Stimulated activated CD8-positive, alpha-beta memory T cell treated with anti-CD3 and anti-CD28 coated beads, Interleukin-2, amount 100 ng/mL, for 48 hours (primary cell): Measurements from ENCODE around the gene MBP.

Experiments
- DNase-seq, 2 donors: peaks; one replicate each; pipeline ENCODE4 v3.0.0-alpha.2; 2020; ENCODE audit warnings: low read depth in 2 of 2

MBP gene

DNA sequence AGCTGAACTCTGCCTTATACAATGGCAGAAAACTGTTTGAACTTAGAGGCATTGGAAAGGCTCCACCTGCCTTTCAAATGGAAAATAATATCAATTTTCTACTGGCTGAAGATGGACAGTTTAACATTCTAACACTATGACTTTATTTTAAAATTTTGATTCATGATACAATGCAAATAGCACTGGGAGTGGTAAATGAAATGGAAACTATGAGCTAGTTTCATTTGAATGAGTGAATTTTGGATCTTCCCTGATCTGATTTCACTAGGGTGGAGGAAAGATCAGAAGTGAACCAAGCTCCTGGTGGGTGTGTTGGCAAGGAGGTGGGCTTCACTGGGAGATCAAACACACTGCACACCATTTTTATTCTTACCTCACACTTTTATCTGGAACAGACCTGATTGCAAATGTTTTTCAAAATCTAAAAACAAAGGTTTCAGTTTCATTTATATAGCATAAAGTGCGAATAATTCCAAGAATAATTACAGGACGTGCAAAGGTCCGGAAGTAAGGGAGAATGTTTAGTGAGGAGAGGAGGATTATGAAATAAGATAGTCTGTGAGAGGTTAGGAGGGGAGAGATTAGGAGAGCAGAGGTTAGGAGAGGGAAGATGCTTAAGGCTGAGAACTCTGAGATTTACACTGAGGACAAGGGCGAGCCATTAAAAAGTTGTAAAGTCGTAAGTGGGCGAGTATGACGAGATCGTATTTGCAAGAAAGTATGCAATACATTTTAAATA, 18.6 kb upstream of the MBP start:
- DNase-seq: no peak

DNA sequence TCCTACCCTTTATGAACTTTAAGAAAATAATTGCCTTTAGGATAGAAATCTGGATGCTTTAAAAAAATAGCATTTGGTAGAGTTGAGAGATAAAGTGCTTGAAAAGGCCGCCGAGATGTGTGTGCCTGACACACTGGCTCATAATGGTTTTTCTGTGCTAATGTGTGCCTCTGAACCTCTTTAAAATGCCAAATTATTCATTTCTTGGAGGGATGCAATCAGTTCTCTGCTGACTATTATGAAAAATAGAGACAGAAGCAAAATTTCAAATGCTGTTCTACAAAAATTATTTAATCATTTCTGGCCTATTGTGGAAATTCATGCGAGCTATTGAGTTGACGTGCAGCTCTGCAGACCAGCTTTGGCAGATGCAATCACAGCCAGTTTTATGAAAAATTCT, 18.0 kb upstream of the MBP start:
- no peak for DNase-seq

DNA sequence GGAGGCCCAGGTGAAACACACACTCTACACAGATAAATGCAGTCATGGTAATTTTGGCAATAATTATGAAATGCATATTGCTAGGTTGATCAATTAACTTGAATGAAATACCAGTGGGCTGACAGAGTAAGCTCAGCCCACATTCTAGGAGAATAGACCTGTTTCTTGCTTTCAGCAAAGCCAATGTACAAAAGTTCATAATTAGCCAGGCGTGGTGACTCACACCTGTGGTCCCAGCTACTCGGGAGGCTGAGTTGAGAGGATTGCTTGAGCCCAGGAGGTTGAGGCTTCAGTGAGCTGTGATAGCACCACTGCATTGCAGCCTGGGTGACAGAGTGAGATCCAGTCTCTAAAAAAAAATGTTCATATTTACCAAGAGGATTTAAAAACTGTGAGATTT, 15.7 kb upstream of the MBP start:
- no peak for DNase-seq

DNA sequence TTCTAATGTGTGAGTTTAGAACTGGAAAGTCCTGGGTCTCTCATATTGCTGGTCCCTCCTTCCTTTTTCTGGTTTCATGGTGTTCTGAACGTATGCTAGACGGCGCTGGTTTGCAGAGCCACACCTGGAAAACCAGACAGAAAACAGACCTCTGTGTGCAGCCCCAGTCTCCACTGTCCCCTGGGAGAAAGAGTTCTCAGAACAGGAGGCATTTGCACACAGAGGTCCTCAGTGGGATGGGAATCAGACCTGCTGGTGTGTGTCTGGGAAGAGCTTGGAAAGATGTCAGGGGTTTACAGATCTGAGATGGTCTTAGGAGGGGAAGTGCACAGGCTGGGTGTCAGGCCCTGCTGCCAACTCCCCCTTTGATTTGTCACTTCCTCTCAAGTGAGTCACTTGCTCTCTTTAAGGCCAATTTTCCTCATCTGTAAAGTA, 14.9 kb upstream of the MBP start:
- DNase-seq: no peak

DNA sequence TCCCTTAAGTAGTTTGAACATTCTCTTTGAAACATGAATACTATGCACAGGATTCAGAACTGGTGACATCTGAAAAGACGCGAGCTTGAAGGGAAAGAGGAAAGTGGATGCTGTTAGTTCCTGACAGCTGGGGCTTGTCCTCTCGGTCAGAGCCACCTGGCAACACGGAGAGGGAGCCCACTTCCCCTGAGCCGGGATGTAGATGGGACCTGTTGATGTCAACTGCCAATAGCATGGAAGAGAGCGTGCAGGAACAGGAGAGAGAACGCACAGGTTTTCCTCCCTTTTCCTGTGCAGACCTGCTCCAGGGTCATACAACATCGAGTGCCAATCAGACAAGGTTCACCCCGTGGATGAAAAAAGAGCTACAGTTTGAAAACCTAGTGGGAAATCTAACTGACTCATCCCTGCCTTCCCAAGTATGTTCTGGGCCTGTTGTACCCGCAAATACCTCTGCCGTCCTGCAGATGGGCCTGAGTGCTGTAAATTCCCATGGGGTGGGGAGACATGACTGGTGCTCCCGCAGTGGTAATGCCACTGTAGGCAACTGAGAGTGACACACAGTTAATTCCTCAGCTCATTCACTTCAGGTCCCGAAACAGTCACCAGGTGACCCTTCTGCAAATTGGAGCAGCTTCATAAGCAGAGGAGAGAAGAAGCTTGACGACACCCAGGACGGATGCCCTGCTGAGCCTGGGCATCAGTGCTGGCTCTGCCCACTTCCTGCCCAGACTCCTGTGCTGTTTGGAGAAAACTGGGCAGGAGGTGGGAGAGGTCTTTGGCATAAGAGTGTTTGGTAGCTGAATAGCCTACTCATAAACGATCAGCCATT, 13.9 kb upstream of the MBP start:
- no peak for DNase-seq

DNA sequence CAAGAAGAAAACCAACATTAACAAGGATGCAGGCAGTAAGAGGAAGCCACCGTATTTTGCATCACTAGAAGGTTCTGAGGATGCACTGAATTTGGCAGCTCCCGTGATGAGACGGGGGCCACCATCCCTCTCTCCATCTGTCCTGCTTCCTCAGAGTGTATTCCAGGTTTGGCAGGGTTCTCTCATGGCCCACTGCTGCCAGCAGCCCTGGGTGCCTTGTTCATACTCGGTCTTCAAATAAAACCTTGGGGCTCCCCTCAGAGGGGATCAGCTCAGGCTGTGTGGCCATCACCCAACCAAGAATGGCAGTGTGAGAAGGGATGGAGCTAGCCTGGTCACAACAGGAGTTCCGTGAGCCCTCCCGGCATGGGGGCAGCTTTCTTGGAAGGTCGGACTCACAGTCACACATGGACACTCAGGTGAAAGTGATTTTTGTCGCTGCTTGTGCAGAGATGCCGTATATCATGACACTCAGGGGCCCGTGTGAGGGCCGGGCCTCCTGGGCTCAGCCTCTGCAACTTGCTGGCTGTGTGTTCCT, 12.8 kb upstream of the MBP start:
- no peak for DNase-seq

DNA sequence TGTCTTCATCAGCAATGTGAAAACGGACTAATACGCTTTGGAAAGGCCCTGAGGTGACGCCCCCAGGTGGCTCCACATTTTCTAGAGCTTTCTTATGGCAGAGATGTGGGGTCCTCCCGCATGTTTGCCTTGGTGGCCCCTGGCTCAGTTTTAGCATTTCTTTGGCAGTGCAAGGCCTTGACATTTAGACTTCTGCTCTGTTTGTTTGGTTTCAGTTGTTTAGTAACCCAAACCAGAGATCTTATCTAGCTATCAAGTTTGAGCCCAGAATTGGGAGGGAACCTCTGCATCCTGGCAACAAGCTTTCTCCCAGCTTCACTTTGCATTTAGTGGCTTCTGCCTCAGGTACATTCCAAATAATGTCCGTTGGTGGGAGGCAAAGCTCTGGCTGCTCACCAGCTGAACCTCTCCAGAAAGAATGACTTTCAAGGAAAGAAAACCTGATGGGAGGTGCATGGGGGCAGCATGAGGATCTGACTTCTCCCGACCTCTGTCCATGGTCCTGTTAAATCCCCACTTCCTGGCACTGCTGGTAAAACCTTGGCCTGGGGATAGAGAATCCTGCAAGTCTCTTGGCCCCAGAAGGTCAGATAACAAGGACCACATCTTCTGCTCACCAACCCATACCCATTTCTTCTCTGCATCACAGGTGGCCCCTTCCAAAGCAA, 12.0 kb upstream of the MBP start:
- no peak for DNase-seq

DNA sequence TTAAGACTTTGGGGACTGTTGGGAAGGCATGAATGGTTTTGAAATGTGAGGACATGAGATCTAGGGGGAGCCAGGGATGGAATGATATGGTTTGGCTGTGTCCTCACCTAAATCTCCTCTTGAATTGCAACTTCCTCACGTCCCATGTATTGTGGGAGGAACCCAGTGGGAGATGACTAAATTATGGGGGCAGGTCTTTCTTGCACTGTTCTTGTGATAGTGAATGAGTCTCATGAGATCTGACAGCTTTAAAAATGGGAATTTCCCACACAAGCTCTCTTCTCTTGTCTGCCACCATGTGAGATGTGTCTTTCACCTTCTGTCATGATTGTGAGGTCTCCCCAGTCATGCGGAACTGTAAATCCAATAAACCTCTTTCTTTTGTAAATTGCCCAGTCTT, 11.5 kb upstream of the MBP start:
- DNase-seq: no peak

DNA sequence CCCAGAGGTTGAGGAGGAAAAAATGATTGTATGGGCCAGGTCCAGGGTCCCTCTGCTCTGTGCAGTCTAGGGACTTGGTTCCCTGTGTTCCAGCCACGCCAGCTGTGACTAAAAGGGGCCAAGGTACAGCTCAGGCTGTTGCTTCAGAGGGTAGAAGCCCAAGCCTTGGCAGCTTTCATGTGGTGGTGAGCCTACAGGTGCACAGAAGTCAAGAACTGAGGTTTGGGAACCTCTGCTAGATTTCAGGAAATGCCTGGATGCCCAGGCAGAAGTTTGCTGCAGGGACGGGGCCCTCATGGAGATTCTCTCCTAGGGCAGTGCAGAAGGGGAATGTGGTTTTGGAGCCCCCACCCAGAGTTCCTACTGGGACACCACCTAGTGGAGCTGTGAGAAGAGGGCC, 10.6 kb upstream of the MBP start:
- no peak for DNase-seq

DNA sequence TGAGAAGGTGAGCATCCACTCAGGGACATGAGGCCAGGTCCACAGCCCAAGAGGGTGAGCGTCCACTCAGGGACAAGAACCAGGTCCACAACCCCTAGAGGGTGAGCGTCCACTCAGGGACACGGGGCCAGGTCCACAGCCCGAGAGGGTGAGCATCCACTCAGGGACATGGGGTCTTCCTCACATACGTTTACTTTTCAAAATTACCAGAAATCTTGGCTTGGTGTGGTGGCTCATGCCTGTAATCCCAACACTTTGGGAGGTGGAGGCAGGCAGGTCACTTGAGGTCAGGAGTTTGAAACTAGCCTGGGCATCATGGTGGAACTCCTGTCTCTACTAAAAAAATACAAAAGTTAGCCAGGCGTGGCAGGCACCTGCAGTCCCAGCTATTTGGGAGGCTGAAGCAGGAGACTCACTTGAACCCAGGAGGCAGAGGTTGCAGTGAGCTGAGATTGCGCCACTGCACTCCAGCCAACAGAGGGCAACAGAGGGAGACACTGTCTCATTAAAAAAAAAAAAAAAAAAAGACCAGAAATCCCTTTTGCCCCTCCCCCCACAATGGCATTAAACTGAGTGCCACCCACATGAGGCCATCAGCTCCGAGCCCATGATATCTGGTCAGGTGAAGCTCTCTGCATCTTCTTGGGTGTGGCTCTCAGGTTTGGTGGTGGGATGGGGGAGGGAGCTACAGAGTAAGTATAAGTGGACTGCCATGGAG, 9.0 kb upstream of the MBP start:
- DNase-seq: no peak

DNA sequence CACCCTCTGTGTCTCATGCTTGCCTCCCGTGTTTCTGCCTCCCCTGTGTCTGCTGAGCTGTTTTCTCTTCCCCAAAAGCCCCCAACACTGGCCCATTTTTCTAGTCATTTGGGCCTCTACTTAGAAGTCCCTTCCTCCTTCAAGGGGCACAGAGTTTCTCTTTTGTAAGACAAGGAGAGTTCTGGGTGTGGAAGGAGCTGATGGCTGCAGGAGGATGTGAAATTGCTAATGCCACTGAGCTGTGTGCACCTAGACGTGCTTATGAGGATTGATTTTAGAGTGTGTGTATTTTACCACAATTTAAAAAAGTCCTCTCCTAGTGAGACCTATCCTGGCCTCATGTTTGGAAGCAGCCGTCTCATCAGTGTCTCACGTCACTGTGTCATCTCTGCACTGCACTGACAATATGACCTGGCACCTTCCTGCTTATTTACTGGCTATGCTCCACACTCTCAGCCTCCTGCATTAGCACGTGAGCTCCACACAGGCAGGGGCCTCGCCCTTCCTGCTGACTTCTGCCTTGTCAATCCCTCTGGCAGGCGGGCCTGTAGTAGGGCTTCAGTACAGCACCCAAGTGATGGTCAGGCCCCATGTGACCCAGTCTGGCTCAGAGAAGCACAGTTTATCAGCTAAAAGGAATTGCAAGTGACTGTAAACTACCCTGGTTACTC, 8.0 kb upstream of the MBP start:
- DNase-seq: no peak

DNA sequence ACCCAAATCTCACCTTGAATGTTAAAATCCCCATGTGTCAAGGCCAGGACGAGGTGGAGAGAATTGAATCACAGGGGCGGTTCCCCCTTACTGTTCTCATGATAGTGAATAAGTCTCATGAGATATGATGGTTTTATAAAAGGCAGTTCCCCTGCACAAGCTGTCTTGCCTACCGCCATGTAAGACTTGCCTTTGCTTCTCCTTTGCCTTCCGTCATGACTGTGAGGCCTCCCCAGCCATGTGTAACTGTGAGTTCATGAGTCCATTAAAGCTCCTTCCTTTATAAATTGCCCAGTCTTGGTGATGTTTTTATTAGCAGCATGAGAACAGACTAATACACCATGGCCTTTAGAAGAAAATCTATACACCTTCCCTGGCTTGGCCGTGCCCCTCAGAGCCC, 7.4 kb upstream of the MBP start:
- no peak for DNase-seq

DNA sequence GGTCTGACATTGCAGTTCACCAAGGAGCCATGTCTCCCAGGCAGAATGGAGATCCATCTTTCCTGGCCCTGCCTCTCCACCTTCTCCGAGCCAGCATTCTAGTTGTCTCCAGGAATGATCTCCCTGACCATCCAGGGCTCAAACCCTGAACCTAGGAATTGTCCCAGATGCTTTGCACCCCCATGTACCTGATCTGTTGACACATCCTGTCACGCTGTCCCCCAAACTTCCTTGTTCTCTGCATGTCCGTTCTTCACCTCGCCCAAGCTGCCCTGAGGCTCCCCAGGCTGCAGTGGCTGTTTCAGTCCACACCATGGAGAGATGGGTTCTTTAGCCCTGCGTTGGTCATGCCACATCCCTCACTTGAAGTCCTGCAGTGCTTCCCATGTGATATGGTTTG, 7.0 kb upstream of the MBP start:
- no peak for DNase-seq

DNA sequence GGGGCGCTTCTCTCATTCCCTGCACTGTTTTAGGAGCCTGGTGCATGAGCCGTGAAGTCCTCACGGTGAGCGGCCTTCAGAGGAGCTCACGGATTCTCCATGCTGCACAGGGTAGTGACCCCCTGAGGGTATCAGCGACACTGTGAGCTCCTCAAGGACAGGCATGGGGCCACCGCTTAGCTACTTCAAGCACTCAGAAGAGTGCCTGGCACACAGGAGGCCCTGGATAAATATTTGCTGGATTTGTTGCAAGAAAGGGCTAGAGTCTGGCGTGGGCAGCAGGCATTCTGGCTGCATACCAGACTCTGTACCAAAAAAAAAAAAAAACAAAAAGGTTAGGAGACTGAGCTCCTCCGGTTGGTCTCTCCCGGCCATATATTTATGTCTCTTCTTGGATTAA, 5.7 kb upstream of the MBP start:
- DNase-seq: no peak

DNA sequence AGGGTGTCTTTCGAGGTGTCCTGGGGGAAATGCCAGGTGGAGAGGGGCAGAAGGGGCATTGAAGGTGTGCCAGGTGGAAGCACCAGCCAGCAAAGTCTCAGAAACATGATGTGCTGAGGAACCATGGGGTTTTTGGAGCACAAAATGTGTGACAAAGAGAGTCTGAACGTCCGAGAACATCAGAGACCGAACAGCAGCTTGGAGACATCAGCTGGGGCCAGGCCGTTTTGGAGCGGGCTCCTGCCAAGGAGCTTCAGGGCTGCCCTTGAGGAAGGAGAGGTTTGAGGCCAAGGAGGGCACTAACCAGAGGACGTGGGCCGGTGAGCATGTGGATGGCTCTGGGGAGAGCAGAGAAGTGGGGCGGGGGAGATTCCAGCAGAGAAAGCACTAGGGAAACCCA, 5.3 kb upstream of the MBP start:
- DNase-seq: no peak

DNA sequence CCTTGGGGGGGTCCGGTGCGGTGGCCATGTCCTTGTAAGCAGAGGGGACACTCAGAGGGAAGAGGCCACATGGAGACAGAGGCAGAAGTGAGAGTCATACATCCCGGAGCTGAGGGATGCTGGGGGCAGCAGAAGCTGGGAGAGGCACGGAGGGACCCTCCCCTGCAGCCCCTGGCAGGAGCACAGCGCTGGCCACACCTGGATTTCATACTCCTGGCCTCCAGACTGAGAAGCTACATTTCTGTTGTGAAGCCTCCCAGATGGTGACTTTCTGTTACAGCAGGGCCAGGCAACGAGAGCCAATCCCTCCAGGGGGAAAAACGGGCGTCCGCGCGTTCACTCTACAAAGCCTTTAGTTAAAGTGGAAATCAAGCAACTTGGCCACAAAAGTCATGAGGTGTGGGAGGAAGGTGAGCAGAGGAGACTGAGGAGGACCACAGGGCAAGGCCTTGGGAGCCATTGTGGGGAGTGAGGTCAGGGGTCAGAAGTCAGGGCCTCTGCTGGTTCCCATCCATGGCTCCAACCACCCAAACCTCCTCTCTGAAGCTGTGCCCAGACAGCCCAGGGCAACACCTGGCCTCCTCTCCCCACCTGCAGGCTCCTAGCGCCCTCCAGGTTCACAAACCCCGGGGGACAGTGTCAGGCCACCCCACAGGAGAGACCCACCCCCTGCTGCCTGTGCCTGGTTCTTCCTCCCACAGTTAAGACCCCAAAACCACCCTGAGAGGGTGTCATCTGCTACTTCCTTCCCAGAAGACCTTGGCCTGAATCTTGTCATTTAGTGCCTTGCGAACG, 4.5 kb upstream of the MBP start:
- DNase-seq: no peak

DNA sequence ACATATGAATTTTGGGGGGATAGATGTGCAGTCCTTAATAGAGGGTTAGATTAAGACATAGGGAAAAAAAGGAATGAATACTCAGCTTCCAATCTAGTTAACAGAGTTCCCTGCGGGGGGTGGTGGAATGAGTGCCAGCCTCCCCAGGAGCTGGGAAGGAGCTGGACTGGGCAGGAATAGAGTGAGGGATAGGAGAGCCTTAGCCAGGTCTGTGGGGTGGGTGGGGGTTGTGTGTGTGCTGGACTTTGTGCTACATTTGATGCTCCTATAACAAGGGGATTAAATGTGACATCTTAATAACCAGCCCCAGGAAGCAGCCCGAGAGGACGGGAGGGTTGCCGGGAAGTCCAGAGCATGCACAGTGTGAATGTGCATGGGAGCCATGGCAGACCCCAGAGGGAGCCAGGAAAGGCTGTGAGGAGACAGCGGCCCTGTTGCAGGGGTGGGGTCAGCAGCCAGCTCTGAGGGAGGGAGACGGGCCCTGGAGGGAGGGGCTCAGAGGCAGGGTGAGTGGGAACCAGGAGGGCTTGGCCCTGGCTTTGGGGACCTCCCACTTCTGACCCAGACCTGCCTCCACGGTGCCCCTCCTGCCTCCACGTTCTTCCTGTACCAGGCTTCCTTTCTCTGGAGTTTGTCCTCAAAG, 3.6 kb upstream of the MBP start:
- no peak for DNase-seq

DNA sequence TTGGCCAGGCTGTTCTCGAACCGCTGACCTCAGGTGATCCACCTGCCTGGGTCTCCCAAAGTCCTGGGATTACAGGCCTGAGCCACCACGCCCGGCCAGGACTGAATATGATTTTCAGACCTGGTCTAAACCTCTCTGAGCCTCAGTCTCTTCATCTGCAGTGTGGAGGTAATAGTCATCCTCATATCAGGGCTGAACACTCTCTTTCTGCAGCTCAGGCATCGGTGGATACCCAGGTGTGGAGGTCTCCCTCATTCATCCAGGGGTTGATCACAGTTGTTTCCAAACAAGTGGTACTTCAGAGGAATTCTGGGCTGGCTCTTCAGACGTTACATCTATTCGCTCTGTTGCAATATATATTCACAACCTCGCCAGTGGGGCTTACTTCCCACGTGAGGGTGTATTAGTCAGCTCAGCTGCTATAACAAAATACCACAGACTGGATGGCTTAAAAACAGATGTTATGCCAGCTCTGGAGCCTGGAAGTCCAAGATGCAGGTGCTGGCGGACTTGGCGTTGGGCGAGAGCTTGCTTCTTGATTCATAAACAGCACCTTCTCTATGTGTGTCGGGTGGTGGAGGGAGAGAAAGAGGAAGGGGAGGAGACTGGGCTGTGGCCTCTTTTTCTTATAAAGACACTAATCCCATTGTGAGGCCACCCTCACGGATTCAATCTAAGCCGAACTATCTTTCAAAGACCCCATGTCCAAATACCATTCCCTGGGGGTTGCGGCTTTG, 2.9 kb upstream of the MBP start:
- DNase-seq: no peak

DNA sequence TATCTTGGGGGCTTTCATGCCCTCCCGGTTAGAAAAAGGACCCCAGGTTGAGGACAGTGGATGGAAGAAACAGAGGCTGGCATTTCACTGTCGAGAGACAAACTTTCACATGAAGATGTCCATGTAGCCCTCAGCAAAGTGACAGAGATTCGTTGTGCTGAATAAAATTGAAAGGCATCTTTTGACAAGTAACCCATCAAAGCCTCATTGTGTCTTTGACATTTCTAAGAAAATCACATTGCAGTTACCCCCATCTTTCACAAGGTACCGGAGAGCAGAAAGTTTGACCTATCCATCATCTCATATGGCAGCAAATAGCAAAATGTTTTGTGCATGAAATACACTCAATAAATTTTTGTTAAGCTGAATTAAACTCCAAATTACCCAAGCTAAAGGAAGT, 2.0 kb upstream of the MBP start:
- no peak for DNase-seq
